Fibroblast of pulmonary artery (primary cell): ENCODE results near the gene ZNF385D.
A peak's percentile ranks its signal among the peaks of the same experiment; 100 is the strongest.

Source experiments
- DNase-seq: peaks from one replicate; pipeline ENCODE4 v3.0.0-alpha.2; 2010; ENCODE audit warnings: low read depth
- H3K4me3 ChIP-seq: replicated peaks from 2 replicates; pipeline ENCODE4 v1.5.1; 2011; ENCODE audit warnings: low read depth, mild to moderate bottlenecking, control low read depth, low read length, moderate library complexity
- TF ChIP-seq, protein P1 (sequence below): IDR thresholded peaks from 2 replicates; pipeline ENCODE4 v1.5.1; 2011; ENCODE audit warnings: mild to moderate bottlenecking, control low read depth, low read length, inconsistent platforms; ENCODE audit errors: missing control alignments

Gene ZNF385D

DNA sequence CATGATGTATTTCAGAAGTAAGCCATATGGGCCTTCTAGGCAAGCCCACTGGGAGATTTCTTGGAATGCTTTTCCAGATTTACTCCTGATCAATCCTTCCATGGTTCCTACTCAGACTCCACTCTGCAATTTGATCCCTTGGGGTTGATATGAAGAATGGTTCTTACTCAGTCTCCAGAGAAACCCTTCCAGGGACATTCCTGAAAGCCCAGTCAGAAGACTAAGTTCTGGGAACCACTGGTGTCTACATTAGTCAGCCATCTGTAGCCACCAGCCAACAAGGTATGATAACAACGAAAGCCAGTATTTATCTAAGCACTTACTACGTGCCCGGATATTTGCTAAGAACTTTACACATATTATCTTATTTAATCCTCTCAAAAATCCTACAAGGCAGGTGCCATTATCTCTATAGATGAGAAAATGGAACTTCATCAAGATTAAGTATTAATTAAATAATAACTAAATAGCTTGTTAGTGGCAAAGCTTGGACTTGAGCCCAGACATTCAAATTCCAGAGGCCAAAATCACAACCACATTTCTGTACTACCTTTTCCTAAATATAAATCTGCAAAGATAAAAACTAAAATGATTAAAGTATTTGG, 32.7 kb downstream of the ZNF385D start:
- peak; percentile 95 for DNase-seq
- TF ChIP-seq, protein P1, sequence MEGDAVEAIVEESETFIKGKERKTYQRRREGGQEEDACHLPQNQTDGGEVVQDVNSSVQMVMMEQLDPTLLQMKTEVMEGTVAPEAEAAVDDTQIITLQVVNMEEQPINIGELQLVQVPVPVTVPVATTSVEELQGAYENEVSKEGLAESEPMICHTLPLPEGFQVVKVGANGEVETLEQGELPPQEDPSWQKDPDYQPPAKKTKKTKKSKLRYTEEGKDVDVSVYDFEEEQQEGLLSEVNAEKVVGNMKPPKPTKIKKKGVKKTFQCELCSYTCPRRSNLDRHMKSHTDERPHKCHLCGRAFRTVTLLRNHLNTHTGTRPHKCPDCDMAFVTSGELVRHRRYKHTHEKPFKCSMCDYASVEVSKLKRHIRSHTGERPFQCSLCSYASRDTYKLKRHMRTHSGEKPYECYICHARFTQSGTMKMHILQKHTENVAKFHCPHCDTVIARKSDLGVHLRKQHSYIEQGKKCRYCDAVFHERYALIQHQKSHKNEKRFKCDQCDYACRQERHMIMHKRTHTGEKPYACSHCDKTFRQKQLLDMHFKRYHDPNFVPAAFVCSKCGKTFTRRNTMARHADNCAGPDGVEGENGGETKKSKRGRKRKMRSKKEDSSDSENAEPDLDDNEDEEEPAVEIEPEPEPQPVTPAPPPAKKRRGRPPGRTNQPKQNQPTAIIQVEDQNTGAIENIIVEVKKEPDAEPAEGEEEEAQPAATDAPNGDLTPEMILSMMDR, result no peak
- no peak overlapping the region for H3K4me3 ChIP-seq

DNA sequence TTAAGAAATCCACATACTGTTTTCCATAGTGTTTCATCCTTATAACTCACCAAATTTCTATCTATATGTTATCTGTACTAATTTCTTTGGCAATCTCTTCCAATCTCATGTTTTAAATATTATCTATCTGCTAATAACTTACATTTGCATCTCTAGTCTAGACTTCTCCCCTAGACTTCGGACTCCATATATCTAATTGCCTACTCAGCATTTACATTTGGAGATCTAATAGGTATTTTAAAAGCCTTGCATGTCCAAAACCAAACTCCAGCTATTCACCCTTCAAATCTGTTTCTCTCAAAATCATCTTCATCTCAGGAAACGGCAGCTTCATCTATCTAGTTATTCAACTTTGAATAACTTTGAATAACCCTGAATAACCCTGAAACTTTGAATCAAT, 35.3 kb downstream of the ZNF385D start:
- no peak for DNase-seq
- TF ChIP-seq, protein P1, result no peak

GRCh38 chr3:21705769-21706168, 45.2 kb downstream of the ZNF385D start:
- H3K4me3 ChIP-seq, result no peak overlapping the region
- TF ChIP-seq, protein P1, result no peak
- peak; percentile 73 for DNase-seq

More for the DNA sequence above, 35.3 kb downstream of the ZNF385D start:
- H3K4me3 ChIP-seq, result no peak overlapping the region

DNA sequence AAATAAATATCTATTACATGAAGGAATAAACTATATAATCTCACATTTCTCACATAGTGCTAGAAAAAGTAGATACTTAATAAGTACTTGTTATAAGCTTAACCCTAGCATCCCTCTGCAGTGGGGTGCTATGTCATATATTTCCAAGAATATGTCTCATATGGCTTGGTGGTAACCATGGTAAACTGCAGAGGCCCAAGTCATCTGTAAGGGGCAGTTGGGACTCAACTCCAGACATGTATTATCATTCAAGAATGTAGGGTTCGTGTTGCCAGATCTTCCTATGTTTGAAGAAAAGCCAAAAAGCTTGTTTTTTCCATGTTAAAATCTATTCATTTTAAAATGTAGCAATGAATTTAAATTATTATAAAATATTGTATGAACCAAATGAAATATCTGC, 46.2 kb downstream of the ZNF385D start:
- TF ChIP-seq, protein P1, result no peak
- no peak overlapping the region for H3K4me3 ChIP-seq
- DNase-seq, result peak; percentile 9

GRCh38 chr3:21703291-21703690, 47.7 kb downstream of the ZNF385D start:
- no peak overlapping the region for H3K4me3 ChIP-seq
- peak; percentile 7 for DNase-seq
- TF ChIP-seq, protein P1, result no peak

- TF ChIP-seq, protein P1, result no peak
- DNase-seq, result no peak
- H3K4me3 ChIP-seq, result no peak overlapping the region
These were observed 53.3 kb downstream of the ZNF385D start for GRCh38 chr3:21697707-21698106.

- no peak for DNase-seq
- no peak overlapping the region for H3K4me3 ChIP-seq
- TF ChIP-seq, protein P1, result no peak
These were observed 56.5 kb downstream of the ZNF385D start for GRCh38 chr3:21694506-21694905.
